HG02938 (cell line): ENCODE results near the gene SERPINH1.
A peak's percentile ranks its signal among the peaks of the same experiment; 100 is the strongest.

Source experiments
- ATAC-seq: cut with Tn5 transposase; IDR thresholded peaks from one replicate; pipeline ENCODE4 v1.9.1; 2021; ENCODE audit warnings: mild to moderate bottlenecking, moderate library complexity; ENCODE audit not compliant: unreplicated experiment

The SERPINH1 gene

GRCh38 chr11:75562048-75562835, at the start of gene SERPINH1:
SERPINH1 (plus strand) TSS chr11:75562253; CDS start chr11:75566350, 4,097 bp downstream.
- ATAC-seq, result peak; percentile 71

- no peak for ATAC-seq
These were observed 48.8 kb upstream of the SERPINH1 start for GRCh38 chr11:75513250-75513649.

GRCh38 chr11:75514596-75514995, 47.5 kb upstream of the SERPINH1 start:
- no peak for ATAC-seq

- ATAC-seq, result no peak
These were observed 45.9 kb upstream of the SERPINH1 start for GRCh38 chr11:75516140-75516539.

- no peak for ATAC-seq
These were observed 45.2 kb upstream of the SERPINH1 start for GRCh38 chr11:75516886-75517285.

- no peak for ATAC-seq
These were observed 43.9 kb upstream of the SERPINH1 start for GRCh38 chr11:75518204-75518549.

- ATAC-seq, result no peak
These were observed 43.0 kb upstream of the SERPINH1 start for GRCh38 chr11:75518771-75519653.

GRCh38 chr11:75520688-75521087, 41.4 kb upstream of the SERPINH1 start:
- no peak for ATAC-seq

- ATAC-seq, result no peak
These were observed 39.6 kb upstream of the SERPINH1 start for GRCh38 chr11:75522286-75523044.

- no peak for ATAC-seq
These were observed 38.9 kb upstream of the SERPINH1 start for GRCh38 chr11:75523189-75523588.

- ATAC-seq, result no peak
These were observed 38.0 kb upstream of the SERPINH1 start for GRCh38 chr11:75523811-75524664.

- ATAC-seq, result peak; percentile 15
These were observed 37.2 kb upstream of the SERPINH1 start for GRCh38 chr11:75524665-75525432.

- peak; percentile 61 for ATAC-seq
These were observed 36.4 kb upstream of the SERPINH1 start, which contains the start of gene GDPD5 for GRCh38 chr11:75525433-75526191. GDPD5 (minus strand) TSS chr11:75525941; CDS start chr11:75477735, 48,206 bp downstream.

- no peak for ATAC-seq
These were observed 35.9 kb upstream of the SERPINH1 start for GRCh38 chr11:75526192-75526541.

GRCh38 chr11:75527130-75527529, 34.9 kb upstream of the SERPINH1 start:
- ATAC-seq, result no peak

GRCh38 chr11:75527938-75528735, 33.9 kb upstream of the SERPINH1 start:
- ATAC-seq, result no peak

GRCh38 chr11:75530577-75530976, 31.5 kb upstream of the SERPINH1 start:
- ATAC-seq, result no peak

GRCh38 chr11:75531325-75531724, 30.7 kb upstream of the SERPINH1 start:
- no peak for ATAC-seq
